Esophagus muscularis mucosa (tissue), 3 donors: Measurements from ENCODE around the gene PDLIM4.

ENCODE experiments used
- EP300 ChIP-seq: sonication (generic); formaldehyde crosslinking; IDR thresholded peaks from one replicate; pipeline ENCODE4 v1.6.1; 2017; ENCODE audit warnings: antibody characterized with exemption
- TF ChIP-seq, protein P1 (sequence below), 3 experiments: fragments of 200-600 bp in 2 of 3; fragments of 450-650 bp in 1 of 3; sonication (generic) in 2 of 3; IDR thresholded peaks; one replicate each; pipeline ENCODE4 v1.5.1; 2017 to 2019; ENCODE audit warnings: antibody characterized with exemption in 3 of 3, mild to moderate bottlenecking in 2 of 3, moderate library complexity in 1 of 3

DNA sequence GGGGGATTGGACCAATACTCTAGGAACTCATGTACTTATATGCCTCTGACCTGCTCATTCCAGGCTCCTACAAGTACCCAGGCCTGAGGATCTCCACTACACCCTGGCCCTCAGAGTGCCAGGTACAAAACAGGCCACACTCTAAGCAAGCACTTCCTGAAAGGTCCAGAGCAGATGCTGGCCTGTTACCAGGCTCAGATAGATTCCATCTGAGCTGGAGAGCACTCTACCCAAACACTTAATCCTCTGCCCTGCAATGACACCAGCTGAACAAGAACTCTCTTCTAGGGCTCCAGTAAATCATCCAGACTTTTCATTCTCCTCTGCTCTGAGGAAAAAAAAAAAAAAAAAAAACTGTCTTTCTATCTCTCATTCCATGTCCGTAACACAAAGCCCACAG is 32.8 kb upstream of the PDLIM4 start:
- TF ChIP-seq, protein P1, sequence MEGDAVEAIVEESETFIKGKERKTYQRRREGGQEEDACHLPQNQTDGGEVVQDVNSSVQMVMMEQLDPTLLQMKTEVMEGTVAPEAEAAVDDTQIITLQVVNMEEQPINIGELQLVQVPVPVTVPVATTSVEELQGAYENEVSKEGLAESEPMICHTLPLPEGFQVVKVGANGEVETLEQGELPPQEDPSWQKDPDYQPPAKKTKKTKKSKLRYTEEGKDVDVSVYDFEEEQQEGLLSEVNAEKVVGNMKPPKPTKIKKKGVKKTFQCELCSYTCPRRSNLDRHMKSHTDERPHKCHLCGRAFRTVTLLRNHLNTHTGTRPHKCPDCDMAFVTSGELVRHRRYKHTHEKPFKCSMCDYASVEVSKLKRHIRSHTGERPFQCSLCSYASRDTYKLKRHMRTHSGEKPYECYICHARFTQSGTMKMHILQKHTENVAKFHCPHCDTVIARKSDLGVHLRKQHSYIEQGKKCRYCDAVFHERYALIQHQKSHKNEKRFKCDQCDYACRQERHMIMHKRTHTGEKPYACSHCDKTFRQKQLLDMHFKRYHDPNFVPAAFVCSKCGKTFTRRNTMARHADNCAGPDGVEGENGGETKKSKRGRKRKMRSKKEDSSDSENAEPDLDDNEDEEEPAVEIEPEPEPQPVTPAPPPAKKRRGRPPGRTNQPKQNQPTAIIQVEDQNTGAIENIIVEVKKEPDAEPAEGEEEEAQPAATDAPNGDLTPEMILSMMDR (IDR thresholded peaks at IDR 0.05): no peak
- no peak for TF ChIP-seq EP300
